HG03565 (cell line): ENCODE measurements around the gene CTBP1.

Experiments used
- ATAC-seq: cut with Tn5 transposase; IDR thresholded peaks from one replicate; pipeline ENCODE4 v1.9.1; 2021; ENCODE audit warnings: mild to moderate bottlenecking, moderate library complexity; ENCODE audit not compliant: unreplicated experiment

CTBP1 gene

DNA sequence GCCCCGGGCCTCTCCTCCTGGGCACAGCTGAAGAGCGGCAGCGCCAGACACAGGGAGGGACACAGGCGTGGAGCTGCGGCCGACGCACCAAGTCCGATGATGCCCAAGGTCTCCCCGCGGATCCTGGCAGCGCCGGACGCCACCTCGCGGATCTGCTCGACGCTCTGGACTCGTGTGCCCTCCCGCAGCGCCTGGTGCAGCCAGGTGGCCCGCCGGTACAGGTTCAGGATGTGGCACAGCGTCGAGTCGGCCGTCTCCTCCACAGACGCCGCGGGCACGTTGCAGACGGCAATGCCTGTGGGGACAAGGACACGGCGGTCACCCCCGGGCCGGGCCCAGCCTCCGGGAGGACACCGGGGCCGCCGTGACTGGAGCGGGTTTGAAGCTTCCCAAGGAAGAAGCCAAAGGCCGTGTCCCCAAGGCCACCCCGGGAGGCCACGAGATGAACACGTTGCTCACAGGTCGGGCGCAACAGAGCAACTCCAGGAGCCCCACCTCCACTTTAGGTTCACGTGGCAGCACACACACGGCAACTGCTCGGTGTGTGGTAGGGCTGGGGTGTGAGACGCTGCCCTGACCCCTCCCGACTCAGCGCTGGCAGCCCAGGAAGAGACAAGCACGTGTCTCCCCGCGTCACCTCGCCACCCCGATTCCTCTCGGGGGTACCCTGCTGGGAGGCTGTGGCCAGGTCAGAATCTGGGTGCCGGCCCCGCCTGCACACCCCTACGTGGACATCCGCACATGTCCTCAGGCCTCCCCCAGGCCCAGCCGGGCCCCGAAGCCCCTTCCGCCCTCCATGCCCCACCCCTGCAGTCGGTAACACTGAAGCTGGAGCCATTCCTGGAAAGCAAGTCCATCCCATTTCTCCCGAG, 23.4 kb downstream of the CTBP1 start:
- ATAC-seq: no peak

DNA sequence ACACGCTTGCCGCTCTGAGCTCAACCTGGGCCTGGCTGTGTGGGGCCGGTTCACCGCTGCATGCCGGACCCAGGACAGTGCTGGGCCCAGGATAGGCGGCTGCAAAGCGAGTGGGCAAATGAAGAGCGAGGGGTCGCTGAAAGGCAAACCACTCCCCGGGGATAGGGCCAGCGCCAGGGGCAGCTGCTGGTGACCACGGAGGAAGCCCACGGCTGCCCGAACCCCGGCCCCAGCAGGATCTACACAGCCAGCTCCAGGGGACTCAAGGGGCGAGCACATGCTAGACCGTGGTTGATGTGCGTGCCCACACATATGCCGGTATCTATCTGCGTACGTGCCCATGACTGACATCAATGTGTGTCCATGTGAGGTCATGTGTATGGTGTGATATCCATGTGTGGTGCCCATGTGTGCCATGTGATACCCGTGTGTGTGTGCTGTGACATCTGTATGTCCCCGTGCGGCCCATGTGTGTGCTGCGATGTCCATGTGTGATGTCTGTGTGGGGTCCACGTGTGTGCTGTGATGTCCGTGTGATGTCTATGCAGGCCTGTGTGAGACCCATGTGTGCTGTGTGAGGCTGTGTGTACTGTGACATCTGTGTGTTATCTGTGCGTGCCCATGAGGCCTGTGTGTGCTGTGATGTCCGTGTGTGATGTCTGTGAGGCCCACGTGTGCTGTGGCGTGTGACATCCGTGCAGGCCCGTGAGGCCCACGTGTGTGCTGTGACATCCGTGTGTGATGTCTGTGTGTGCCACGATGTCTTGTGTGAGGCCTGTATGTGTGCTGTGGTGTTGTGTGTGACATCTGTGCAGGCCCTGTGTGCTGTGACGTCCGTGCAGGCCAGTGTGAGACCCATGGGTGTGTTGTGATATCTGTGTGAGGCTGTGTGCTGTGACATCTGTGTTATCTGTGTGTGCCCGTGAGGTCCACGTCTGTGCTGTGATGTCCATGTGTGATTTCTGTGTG, 24.8 kb downstream of the CTBP1 start:
- ATAC-seq: no peak

DNA sequence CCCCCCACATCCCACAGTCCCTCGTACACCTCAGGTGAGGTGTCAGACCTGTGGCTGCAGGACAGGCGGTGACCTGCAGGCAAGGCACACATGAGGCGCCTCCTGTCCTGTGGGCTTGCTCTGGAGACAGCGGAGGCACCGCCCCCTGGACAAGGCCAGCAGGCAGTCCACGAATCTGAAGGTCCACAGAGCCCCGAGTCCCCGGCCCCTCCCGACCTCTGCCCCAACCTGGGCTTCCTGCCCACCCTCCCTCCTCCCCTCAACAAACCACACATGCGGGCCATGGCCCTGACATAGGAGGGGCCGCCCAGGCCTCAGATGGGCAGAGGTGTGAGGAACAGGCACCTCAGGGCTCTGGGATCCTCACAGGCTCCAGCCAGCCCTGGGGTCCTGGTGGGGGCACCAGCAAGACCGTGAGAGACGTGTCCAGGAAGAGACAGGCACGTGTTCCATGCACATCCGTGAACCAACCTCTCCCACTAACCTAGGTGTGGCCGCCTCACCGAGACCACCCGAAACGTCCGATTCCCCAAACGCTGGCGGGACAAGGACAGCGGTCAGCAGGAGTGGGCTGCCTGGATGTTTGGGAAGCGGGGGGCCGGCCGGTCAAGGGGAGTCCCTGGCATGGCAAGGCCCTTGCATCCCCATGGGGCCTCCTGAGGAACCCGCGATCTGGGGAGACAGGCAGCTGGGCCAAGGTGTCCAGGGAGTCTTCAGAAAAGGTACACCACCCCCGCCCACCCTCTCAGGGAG, 25.8 kb downstream of the CTBP1 start:
- no peak for ATAC-seq

DNA sequence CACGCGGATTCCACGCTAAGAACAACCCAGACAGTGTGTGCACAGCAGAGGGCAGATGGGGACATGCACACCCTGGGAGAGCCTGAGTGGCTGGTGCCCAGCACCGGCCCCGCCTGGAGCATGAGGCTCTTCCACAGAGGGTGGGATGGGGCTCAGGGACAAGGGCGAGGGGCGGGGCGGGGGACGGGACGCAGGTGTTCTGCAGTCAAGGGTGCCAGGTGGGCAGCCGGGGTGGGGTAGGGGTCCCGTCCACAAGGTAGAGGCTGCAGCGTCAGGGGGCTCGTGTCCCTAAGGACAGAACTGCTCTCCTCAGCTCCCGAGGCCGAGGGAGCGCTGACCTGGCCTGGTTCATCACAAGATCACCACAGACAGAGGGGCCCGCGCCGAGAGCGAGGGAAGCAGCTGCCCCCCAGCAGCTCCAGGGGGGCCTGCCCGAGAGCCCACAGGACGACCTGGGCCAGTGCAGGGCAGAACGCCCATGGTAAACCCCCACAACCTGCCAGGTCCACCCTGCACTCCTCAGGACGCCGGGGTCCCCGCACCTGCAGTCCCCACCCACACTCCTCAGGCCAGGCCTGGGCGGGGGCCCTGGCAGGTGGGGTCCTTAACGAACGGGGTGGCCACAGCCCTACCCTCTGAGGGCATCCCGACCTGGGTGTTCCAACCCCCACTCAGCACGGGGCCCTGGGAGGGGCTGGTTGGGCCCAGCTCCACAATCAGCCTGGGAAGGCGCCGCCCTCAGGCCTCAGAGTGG, 26.7 kb downstream of the CTBP1 start:
- no peak for ATAC-seq

DNA sequence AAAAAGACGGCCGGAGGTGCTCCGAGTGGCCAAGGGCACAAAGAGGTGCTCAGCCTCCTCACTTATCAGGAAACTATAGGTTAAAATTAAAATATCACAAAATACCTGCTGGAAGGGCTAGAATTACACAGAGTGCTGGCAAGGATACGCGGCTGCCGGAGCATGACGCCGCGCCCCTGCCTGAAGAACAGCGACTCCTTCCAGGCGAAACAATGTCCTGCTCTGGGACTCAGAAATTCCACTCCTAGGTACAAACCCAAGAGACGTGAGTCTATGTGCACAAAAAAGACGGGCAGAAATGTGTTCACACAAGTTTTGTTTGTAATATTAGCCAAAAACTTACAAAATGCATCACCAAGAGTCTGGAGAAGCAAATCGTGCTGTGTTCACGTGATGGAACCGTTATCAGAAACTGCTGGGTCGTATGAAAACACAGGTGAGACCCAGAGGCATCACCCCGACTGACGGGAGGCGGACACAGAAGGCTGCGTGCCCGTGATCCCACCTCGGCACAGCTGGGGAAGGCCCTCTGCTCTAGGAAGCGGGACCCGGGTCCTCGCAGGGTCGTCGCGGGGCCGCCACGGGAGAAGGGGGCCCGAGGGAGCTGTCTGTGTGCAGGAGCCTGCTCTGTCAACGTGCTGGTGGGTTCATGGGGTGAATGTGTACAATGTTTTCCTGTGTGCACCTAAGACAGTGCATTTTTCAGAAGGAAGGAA, 27.6 kb downstream of the CTBP1 start:
- no peak for ATAC-seq

DNA sequence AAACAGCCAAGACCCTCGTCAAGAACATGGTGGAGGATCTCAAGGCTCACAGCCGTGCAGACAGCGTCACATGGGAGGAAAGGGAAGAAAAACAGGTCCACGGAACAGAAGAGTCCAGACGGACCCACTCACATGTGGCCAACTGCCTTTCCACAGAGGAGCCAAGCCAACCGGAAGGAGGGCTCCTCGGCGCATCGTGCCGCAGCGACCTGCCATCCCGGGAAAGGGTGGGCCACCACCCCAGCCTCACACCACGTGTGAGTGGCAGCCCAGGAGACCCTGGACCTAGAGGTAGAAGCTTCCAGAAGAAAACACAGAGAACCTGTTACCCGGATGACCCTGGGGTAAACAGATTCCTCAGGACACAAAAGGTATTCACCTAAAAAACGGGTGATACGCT, 28.4 kb downstream of the CTBP1 start:
- no peak for ATAC-seq

DNA sequence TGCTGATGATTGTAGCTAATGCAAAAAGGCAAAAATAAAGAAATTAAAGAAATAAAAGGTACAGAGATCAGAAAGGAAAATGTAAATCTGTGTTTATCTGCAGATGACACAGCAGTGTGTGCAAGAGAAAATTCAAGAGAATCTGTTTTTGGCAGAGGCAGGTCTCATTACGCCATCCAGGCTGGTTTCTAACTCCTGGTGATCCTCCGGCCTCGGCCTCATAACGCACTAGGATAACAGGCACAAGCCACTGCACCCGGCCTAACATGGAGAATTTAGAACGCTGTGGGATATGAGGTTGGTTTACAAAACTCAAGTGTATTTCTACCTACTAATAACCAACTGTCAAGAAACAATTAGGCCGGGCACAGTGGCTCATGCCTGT, 29.4 kb downstream of the CTBP1 start:
- ATAC-seq: no peak

DNA sequence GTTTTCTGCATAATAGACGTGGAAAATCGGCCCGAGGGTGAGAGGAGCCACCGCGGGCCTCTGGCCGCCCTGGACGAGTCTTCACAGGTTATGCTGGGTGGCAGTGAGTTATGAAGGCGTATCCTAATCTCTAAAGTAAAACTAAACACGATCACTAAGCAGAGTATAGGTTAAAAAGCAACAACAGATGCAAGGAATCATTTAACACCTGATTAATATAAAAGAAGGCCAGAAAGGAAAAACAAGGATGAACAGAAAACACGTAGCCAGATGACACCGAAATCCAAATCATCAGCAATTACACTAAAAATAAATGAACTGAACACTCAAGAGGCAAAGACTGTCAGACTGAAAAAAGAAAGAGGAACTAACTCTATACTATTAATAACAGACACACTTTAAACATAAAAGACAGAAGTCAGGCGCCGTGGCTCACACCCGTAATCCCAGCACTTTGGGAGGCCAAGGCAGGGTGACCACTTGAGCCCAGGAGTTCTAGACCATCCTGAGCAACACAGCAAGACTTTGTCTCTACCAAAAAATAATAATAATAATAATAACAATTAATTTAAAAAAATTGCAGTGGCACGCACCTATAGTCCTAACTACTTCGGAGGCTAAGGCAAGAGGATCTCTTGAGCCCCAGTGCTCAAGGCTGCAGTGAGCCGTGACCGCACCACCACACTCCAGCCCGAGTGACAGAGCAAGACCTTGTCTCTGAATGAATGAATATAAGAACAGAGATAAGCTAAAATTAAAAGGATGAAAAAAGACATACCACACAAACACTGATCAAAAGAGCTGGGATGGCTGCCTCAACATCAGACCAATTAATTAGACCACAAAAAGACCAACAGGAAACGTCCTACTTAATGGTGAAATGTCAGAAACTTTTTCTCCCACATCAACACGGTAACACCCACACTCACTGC, 30.0 kb downstream of the CTBP1 start:
- peak; percentile 53 for ATAC-seq

DNA sequence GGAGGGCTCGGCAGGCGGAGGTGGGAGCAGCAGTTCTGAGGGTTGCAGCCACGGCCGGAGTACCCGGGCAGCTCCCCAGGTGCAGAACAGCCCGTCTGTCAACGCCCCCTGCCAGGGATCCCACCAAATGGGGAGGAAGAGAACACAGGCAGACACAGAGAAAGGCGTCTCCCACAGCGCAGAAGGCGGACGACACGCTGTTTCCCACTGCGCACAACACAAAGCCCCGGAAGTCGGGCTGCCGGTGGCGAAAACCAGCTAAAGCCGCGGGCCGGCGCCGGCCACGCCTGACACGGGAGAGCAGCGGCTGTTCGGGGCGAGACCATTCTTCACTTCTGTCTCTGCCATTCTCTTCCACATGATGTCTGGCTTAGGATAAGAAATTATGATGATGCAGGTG, 31.6 kb downstream of the CTBP1 start:
- no peak for ATAC-seq

DNA sequence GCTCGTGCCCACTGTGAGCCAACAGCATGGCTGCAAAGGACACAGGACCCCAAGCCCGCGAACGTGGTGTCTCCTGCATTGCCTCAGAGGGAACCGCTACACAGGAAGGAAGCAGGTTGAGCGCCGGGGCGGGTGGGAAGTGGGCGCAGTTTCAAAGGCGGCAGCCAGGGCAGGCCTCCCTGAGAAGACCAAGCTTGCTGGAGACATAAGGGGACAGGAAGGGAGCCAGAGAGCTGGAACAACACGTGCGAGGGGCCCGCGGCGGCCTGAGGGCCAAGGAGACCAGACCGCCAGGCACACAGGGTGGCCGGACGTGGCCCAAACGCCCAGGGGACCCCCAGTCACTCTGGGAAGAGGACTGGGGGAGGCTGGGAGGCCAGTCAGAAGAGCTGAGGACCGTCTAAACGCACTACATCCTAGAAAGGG, 32.0 kb downstream of the CTBP1 start:
- ATAC-seq: no peak

DNA sequence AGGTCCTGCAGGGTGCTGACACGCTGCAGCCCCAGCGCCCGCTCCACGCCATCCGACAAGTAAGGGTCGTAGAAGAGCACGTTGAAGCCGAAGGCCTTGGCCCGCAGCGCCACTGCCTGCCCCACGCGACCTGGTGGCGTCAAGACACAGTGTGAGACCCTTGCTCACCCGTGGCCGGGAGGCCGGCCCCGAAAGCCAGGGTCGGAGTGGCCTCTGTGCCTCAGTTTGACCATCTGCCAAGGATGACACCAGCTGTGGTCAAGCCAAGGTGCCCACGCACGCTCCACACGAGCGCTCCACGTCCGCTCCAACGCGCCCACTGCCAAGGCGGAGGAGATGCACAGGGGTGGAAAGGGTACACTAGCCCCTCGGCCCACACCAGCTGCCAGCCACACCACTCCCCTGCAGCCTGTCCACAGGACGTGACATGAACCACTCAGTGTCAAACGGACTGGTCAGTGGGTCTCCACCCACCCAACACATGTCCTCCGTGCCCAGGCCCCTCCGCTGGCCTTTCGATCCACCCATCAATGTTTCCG, 32.8 kb downstream of the CTBP1 start:
- no peak for ATAC-seq

DNA sequence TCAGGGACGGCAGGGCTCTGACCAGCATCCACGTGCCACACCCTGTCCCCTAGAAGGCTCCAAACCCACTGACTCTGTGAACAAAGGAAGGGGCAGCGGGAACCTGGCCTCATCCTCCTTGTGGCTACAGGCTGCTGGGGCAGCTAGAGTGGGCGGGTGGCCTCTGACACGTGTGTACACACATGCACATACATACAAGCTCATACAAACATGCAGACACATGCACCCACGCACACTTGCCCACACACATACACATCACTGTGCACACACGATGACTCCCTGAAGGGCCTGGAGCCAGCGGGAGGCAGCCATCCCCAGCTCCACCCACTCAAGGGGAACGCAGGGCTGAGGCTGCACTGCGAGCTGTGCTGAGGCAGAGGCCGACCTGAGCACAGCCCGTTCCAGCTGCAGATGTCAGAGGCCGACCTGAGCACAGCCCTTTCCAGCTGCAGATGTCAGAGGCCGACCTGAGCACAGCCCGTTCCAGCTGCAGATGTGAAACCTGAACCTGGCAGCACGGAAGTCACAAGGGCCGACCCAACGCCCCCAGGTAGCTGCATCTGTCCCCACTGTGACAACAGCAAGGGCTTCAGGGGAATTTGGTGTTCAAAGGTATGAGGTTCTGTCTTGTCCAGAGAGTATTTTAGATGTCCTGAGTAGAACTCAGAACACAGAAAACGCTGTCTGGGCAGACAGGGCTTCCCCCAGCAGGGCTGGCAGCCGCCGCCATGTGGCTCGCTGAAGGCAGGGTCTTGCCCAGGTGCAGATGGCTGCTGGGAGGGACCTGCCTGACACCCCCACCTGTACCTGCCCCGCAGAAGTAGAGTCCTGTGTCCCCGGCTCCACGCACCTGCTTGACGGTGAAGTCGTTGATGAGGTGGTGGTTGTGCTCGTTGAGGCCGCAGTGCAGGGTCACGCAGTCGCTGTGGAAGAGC, 33.5 kb downstream of the CTBP1 start:
- ATAC-seq: peak; percentile 37

DNA sequence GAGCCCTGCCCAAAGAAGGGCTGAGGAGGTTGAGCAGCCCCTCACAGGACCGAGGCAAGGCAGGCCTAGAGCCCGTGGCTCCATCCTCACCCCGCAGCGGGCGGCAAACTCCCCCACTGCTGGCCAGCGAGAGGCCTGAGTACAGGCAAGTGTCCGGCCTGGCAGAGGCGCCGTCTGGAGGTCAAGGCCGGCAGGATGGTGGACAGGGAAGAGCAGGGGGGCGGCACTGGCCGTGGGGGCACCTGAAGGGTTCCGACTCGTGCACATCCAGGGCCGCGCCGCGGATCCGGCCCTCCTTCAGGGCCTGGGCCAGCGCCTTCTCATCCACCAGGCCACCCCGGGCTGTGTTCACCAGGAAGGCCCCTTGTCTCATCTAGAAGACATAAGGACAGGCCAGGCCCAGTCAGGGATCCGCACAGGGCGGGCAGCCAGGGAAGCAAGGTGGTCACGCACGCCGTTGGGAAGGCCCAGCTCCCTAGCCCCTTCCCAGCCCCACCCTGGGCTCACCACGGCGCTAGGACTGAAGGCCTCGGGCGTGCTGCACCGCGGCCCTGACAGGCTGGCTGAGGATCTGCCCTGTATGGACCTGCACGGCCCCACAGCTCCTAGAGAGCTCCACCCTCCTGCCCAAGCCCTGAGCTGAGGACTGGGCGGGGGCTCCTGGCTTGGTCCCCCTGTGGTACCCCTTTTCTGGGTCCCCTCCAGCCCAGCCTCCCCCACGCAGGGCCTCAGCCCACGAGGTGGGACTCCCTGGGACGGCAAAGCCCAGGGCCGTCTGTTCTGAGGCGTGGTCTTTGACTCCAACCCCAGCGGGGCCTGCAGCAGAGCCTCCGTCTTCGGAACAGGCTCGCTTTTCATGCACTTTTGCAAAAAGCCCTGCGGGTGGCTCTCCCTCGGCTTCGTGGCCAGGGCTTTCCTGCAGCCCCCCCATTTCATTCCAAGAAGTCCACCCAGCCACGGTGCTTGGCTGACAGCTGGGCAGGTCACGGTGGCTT, 34.5 kb downstream of the CTBP1 start:
- no peak for ATAC-seq

DNA sequence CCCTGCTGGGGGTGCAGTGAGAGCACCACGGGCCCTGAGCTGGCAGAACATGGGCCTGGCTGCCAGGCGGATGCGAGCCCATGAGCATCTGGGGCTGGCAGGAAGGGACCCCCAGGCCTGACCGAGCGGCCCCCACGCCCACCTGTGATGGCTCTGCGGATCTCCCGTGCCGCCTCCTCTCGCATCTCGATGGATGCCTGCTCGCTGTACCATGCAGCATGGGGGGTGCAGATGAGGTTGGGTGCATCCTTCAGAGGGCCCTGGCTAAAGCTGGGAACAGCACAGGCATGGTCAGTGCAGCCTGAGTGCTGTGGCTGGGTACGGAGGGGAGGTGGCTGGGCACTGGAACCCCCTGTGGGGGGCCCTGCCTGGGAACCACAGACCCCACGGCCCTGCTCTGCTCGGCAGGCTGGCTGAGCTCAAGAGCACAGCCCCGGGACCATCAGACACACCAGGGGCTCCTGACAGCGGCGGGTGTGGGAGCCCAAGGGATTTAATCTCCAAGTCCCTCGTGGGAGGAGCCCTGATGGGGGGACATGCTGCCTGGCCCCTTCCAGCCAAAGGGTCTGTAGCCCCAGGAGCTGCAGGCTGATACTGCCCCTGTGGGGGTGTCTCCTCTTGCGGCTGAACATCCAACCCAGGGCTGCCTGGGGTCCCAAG, 35.5 kb downstream of the CTBP1 start:
- ATAC-seq: no peak

DNA sequence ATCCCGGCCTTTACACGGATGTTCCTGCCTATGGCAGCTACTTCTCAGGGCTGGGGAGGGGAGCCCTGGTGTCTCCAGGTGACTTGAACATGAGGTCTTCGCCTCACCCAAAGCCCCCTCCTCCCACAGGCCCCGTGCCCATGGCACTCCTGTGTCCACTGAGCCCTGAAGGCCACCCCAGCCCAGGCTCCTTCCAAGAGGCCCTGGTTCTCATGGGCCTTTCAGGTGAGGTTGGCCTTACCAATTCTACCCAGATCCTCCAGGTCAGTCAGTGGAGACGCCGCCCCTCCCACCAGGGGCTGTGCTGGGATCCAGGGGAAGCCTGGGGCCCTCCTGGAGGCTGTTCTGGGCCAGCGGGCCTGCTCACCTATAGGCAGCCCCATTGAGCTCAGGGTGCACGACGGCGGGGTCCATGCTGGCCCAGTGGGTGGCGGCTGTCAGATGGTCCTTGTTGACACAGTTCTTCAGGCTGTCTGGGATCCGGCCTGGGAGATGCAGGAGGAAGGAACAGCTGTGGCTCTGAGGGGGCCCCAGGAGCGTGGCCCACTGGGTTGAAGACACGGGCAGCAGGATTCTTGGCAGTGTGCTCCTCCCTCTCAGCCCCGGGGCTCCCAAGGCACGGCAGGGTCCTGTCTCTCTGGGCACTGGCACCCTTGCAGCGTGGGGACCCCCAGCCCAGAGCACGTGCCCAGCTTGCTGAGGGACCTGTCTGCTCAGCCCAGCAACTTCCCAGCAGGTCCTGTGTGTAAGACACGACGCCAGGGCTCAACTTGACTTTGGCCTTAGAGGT, 36.2 kb downstream of the CTBP1 start:
- ATAC-seq: no peak
